Adipocyte (in vitro differentiated cells): ENCODE results near the gene TRA2B.

Experiments used
- DNase-seq: peaks from one replicate; pipeline ENCODE4 v3.0.0-alpha.2; 2015; ENCODE audit warnings: low read depth
- H3K27me3 ChIP-seq: replicated peaks from 2 replicates; pipeline ENCODE4 v1.7.0; 2013; ENCODE audit warnings: mild to moderate bottlenecking, low read length, moderate library complexity; ENCODE audit not compliant: control insufficient read depth, insufficient read depth
- H3K36me3 ChIP-seq: 2 replicates; pipeline ENCODE4 v1.7.0; 2013; ENCODE audit warnings: low read length, mild to moderate bottlenecking, moderate library complexity; ENCODE audit not compliant: control insufficient read depth, insufficient read depth, severe bottlenecking
- H3K4me1 ChIP-seq: 2 replicates; pipeline ENCODE4 v1.7.0; 2013; ENCODE audit warnings: mild to moderate bottlenecking, low read length, moderate library complexity; ENCODE audit not compliant: control insufficient read depth, insufficient read depth
- H3K4me3 ChIP-seq: 2 replicates; pipeline ENCODE4 v1.7.0; 2013; ENCODE audit warnings: mild to moderate bottlenecking, low read length, moderate library complexity
- H3K9ac ChIP-seq: 2 replicates; pipeline ENCODE4 v1.7.0; 2013; ENCODE audit warnings: mild to moderate bottlenecking, low read length, moderate library complexity
- H3K9me3 ChIP-seq: 2 replicates; pipeline ENCODE4 v1.7.0; 2013; ENCODE audit warnings: mild to moderate bottlenecking, low read length, moderate library complexity; ENCODE audit not compliant: control insufficient read depth

Gene TRA2B

GRCh38 chr3:185937689-185938374 is at the start of gene TRA2B:
TRA2B (minus strand) TSS chr3:185938014; CDS start chr3:185937860, 154 bp downstream.
- DNase-seq: peak; percentile 100
- no peaks in the 10 kb centered on the region for H3K36me3 ChIP-seq
- no peaks in the 10 kb centered on the region for H3K9me3 ChIP-seq
- peaks cover 27% of the 10 kb centered on the region for H3K4me1 ChIP-seq
- H3K9ac ChIP-seq: peak within 1 kb of the TSS; percentile 97
- H3K4me3 ChIP-seq: peak within 1 kb of the TSS; percentile 92
- H3K27me3 ChIP-seq: no peaks in the 10 kb centered on the region

DNA sequence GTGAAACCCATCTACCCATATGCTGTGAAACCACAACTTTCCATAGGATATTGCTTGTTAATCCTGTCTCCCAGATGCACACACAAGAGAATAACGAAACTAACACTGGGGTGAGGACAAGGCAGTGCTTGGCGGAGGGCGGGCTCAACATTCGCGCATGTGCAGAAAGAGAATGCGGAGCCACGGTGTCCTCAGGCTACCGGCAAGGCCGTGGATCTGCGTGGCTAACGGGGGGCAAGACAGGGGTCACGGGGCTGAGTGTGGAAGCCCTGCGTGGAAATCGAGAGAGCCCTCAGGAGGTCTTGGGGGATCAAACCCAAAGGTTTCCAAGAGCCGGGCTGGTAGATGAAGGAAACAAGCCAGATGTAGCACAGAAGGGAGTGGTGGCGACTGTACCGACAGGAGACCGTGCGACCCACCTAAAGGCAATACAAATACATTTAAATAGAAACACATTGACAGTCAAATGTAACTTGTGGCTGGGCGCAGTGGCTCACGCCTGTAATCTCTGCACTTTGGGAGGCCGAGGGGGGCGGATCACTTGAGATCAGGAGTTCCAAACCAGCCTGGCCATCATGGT is 48.5 kb upstream of the TRA2B start:
- DNase-seq: no peak
- Histone ChIP-seq H3K9me3 (no peaks in the 10 kb centered on the region), H3K9ac (no peak overlapping the region), H3K4me3 (no peak overlapping the region), H3K36me3 (no peaks in the 10 kb centered on the region), H3K27me3 (no peaks in the 10 kb centered on the region), H3K4me1 (peaks cover 15% of the 10 kb centered on the region)

GRCh38 chr3:185984203-185984602 is 46.4 kb upstream of the TRA2B start:
- Histone ChIP-seq H3K36me3 (no peaks in the 10 kb centered on the region), H3K27me3 (no peaks in the 10 kb centered on the region), H3K9me3 (no peaks in the 10 kb centered on the region), H3K9ac (no peak overlapping the region), H3K4me3 (no peak overlapping the region), H3K4me1 (peaks cover 32% of the 10 kb centered on the region)
- DNase-seq: no peak

- Histone ChIP-seq H3K9ac (no peak overlapping the region), H3K27me3 (no peaks in the 10 kb centered on the region), H3K4me1 (peaks cover 37% of the 10 kb centered on the region), H3K4me3 (no peak overlapping the region), H3K9me3 (no peaks in the 10 kb centered on the region), H3K36me3 (no peaks in the 10 kb centered on the region)
- peak; percentile 91 for DNase-seq
These were observed 45.8 kb upstream of the TRA2B start for GRCh38 chr3:185983495-185984141.

DNA sequence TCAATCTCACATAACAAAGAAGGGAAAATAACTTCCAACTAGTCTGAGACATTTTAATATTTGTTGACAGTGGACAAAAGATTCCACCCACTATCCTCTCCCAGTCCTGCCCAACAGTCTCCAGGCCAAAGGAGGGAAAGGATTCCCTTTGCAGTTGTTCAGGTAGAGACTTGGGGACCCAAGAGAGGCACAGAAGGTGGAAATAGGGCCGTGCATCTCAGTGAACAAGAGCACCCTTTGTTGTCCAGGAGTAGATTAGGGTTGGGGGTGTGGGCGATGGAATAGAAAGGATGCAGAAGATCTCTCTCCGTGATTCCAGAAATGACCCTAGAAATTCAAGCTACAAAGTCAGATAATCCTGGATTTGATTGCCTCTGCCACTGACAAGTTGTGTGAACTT is 44.8 kb upstream of the TRA2B start:
- H3K27me3 ChIP-seq: no peaks in the 10 kb centered on the region
- peaks cover 43% of the 10 kb centered on the region for H3K4me1 ChIP-seq
- no peaks in the 10 kb centered on the region for H3K9me3 ChIP-seq
- no peak overlapping the region for H3K9ac ChIP-seq
- DNase-seq: no peak
- H3K4me3 ChIP-seq: no peak overlapping the region
- peaks cover 3% of the 10 kb centered on the region for H3K36me3 ChIP-seq

DNA sequence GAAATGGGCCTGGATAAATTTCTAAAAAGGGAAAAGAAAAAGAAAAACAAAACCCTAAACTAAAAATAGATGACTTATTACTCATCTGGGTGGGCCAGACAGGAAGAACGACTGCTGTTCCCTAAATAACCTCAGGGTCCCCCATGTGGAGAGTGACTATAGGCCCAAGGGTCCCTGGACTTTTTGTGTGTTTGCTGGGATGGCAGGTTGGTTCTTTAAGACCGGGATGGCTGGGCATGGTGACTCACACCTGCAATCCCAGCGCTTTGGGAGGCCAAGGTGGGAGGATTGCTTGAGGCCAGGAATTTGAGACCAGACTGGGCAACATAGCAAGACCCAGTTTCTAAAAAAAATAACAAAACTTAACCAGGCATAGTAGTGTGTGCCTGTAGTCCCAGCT is 43.8 kb upstream of the TRA2B start:
- H3K4me1 ChIP-seq: peaks cover 45% of the 10 kb centered on the region
- no peak overlapping the region for H3K9ac ChIP-seq
- DNase-seq: no peak
- no peaks in the 10 kb centered on the region for H3K9me3 ChIP-seq
- no peaks in the 10 kb centered on the region for H3K27me3 ChIP-seq
- no peak overlapping the region for H3K4me3 ChIP-seq
- peaks cover 5% of the 10 kb centered on the region for H3K36me3 ChIP-seq

GRCh38 chr3:185979721-185980121 is 41.9 kb upstream of the TRA2B start:
- no peak for DNase-seq
- peaks cover 23% of the 10 kb centered on the region for H3K36me3 ChIP-seq
- H3K4me1 ChIP-seq: peaks cover 41% of the 10 kb centered on the region
- H3K27me3 ChIP-seq: no peaks in the 10 kb centered on the region
- no peak overlapping the region for H3K4me3 ChIP-seq
- peak overlapping the region; percentile 9 for H3K9ac ChIP-seq
- no peaks in the 10 kb centered on the region for H3K9me3 ChIP-seq

GRCh38 chr3:185978516-185978915 is 40.7 kb upstream of the TRA2B start:
- peaks cover 34% of the 10 kb centered on the region for H3K4me1 ChIP-seq
- H3K9ac ChIP-seq: peak overlapping the region; percentile 23
- H3K27me3 ChIP-seq: no peaks in the 10 kb centered on the region
- H3K4me3 ChIP-seq: no peak overlapping the region
- no peaks in the 10 kb centered on the region for H3K9me3 ChIP-seq
- H3K36me3 ChIP-seq: peaks cover 23% of the 10 kb centered on the region
- no peak for DNase-seq

DNA sequence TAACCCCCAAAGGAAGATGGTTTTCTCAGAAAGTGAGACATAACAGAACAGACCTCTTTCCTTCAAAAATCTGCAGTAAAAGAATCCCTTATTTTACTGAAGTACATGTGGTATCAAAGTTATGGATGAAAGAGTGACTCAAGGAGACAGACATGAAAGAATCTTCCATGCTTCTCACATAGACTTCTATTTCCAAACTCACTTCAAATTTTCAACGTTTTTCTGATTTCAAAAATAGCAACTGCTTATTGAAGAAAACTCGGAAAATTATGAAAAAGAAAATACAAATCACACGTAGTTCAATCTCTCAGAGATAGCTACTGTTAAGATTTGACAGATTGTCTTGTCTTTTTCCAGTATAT is 39.8 kb upstream of the TRA2B start:
- peaks cover 29% of the 10 kb centered on the region for H3K36me3 ChIP-seq
- peaks cover 34% of the 10 kb centered on the region for H3K4me1 ChIP-seq
- no peaks in the 10 kb centered on the region for H3K9me3 ChIP-seq
- H3K4me3 ChIP-seq: no peak overlapping the region
- H3K9ac ChIP-seq: no peak overlapping the region
- no peak for DNase-seq
- H3K27me3 ChIP-seq: no peaks in the 10 kb centered on the region

DNA sequence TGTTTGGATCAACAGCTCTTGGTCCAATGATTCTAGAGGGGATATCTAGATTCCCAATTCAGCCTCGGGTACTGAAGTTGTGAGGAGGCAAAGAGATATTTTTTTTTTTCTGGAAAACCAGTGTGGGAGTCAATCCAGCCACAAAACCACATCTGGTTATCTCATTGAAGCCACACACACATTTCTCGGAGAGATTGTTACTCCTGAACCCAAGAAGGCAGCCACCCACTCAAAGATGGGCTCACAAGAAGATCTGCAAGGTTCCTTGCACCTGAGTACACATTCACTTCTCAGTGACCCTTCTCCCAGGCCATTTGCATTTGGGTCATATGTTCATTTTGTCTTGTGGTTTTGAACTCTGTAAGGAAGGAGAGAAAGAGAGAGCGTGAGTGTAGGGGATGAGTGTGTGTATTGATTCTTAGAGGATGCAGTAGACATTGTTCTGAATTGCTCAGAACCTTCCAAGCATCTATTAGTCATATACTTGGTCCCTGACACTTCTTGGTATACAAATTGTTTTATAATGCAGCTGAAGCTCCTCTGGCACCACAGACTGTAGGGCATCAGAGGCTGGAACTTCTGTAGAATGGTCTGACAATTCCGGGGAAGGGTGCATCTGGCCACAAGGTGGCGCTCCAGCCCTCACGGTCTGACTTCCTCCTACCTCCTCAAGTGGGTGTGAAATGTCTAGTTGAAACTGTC is 39.3 kb upstream of the TRA2B start:
- peak; percentile 84 for DNase-seq
- H3K36me3 ChIP-seq: peaks cover 33% of the 10 kb centered on the region
- H3K9ac ChIP-seq: no peak overlapping the region
- H3K27me3 ChIP-seq: no peaks in the 10 kb centered on the region
- H3K9me3 ChIP-seq: no peaks in the 10 kb centered on the region
- H3K4me1 ChIP-seq: peaks cover 34% of the 10 kb centered on the region
- H3K4me3 ChIP-seq: no peak overlapping the region

GRCh38 chr3:185976100-185976499 is 38.3 kb upstream of the TRA2B start:
- Histone ChIP-seq H3K27me3 (no peaks in the 10 kb centered on the region), H3K4me1 (peaks cover 28% of the 10 kb centered on the region), H3K4me3 (no peak overlapping the region), H3K36me3 (peaks cover 44% of the 10 kb centered on the region), H3K9ac (no peak overlapping the region), H3K9me3 (no peaks in the 10 kb centered on the region)
- DNase-seq: no peak
